ENCODE data around the gene GABRD. TPM values are rescaled to one million over a fixed set of nuclear protein-coding genes. Genes with fewer than 3 reads are reported as not detected.

Gene GABRD
- total and polyA plus RNA-seq, 2 experiments from 2014 or later, result 2.1 to 5.1 TPM

- ATAC-seq (no peak), DNase-seq (ENCODE audit: low spot score) (no peak)
Observed at GRCh38 chr1:2020310-2020655, 1.1 kb downstream of the GABRD start.

GRCh38 chr1:2021550-2021949 lies 2.4 kb downstream of the GABRD start:
- no peak for DNase-seq (ENCODE audit: low spot score)
- no peak overlapping the region for H3K4me3 Mint-ChIP-seq
- Histone ChIP-seq H3K4me1 (ENCODE audit: insufficient read depth) (peaks cover 8% of the 10 kb centered on the region; the same call in 1 of the 2 replicates), H3K4me2 (no peak overlapping the region), H3K27ac (ENCODE audit: low read depth) (no peak overlapping the region), H4K20me1 (replicated peaks; ENCODE audit: insufficient read depth) (no peaks in the 10 kb centered on the region), H3K4me3 (no peak overlapping the region), H3K36me3 (ENCODE audit: insufficient read depth) (no peaks in the 10 kb centered on the region), H3F3A (replicated peaks; ENCODE audit: low read depth) (peaks cover 7% of the 10 kb centered on the region; the same call in 1 of the 2 replicates), H3K27me3 (ENCODE audit: insufficient read depth) (peaks cover 14% of the 10 kb centered on the region), H3K9me2 (ENCODE audit: insufficient read depth) (no peaks in the 10 kb centered on the region), H2AFZ (no peak overlapping the region), H3K79me2 (replicated peaks; ENCODE audit: insufficient read depth) (no peaks in the 10 kb centered on the region)
- H3K4me1 Mint-ChIP-seq, result peaks cover 9% of the 10 kb centered on the region
- H3K27me3 Mint-ChIP-seq (ENCODE audit: insufficient read depth, low read depth, poor library complexity), result peaks cover 39% of the 10 kb centered on the region
- no peaks in the 10 kb centered on the region for H3K36me3 Mint-ChIP-seq (ENCODE audit: low read depth)
- H3K27ac Mint-ChIP-seq, result no peak overlapping the region
- no peaks in the 10 kb centered on the region for H3K9me3 Mint-ChIP-seq
- ATAC-seq, result no peak
- TF ChIP-seq ZNF114 (CRISPR knock-in tag; IDR thresholded peaks at IDR 0.05), result no peak
- no peak for TF ChIP-seq EZH2phosphoT487 (IDR thresholded peaks at IDR 0.05; ENCODE audit: unreplicated experiment)
- TF ChIP-seq STAT1 (IDR thresholded peaks at IDR 0.05; ENCODE audit: unreplicated experiment), result no peak
- no peak for TF ChIP-seq ZNF462 (CRISPR knock-in tag; IDR thresholded peaks at IDR 0.05)
- no peak for TF ChIP-seq EZH2 (IDR thresholded peaks at IDR 0.05; ENCODE audit: low read depth, unreplicated experiment)

More at GRCh38 chr1:2020310-2020655, 1.1 kb downstream of the GABRD start:
- Mint-ChIP-seq H3K36me3 (ENCODE audit: low read depth) (no peaks in the 10 kb centered on the region), H3K27ac (no peak overlapping the region), H3K4me1 (peaks cover 9% of the 10 kb centered on the region), H3K27me3 (ENCODE audit: insufficient read depth, low read depth, poor library complexity) (peaks cover 36% of the 10 kb centered on the region), H3K9me3 (no peaks in the 10 kb centered on the region), H3K4me3 (peak overlapping the region; percentile 43; the same call in 2 of the 3 replicates)
- no peak overlapping the region for H3K27ac ChIP-seq (ENCODE audit: low read depth)
- H3K27me3 ChIP-seq (ENCODE audit: insufficient read depth), result peaks cover 14% of the 10 kb centered on the region
- no peaks in the 10 kb centered on the region for H4K20me1 ChIP-seq (replicated peaks; ENCODE audit: insufficient read depth)
- no peaks in the 10 kb centered on the region for H3K79me2 ChIP-seq (replicated peaks; ENCODE audit: insufficient read depth)
- H3K4me2 ChIP-seq, result no peak overlapping the region
- no peak overlapping the region for H2AFZ ChIP-seq
- peaks cover 8% of the 10 kb centered on the region; the same call in 1 of the 2 replicates for H3K4me1 ChIP-seq (ENCODE audit: insufficient read depth)
- H3K36me3 ChIP-seq (ENCODE audit: insufficient read depth), result no peaks in the 10 kb centered on the region
- no peak for TF ChIP-seq REST (IDR thresholded peaks at IDR 0.05; ENCODE audit: unreplicated experiment)
- no peak for TF ChIP-seq NANOG (IDR thresholded peaks at IDR 0.05; ENCODE audit: borderline replicate concordance)
- no peak for TF ChIP-seq POLR2AphosphoS5 (IDR thresholded peaks at IDR 0.05; ENCODE audit: low read depth)
- no peak for TF ChIP-seq CREB1 (CRISPR knock-in tag; IDR thresholded peaks at IDR 0.05; ENCODE audit: low read depth)
- no peak for TF ChIP-seq ZNF331 (CRISPR knock-in tag; IDR thresholded peaks at IDR 0.05; ENCODE audit: low read depth)
- no peak for TF ChIP-seq EZH2 (IDR thresholded peaks at IDR 0.05; ENCODE audit: low read depth, unreplicated experiment)
- TF ChIP-seq STAT1 (IDR thresholded peaks at IDR 0.05; ENCODE audit: unreplicated experiment), result no peak
- TF ChIP-seq EZH2phosphoT487 (IDR thresholded peaks at IDR 0.05; ENCODE audit: unreplicated experiment), result no peak
- no peak overlapping the region for H3K4me3 ChIP-seq
- peaks cover 7% of the 10 kb centered on the region; the same call in 1 of the 2 replicates for H3F3A ChIP-seq (replicated peaks; ENCODE audit: low read depth)
- no peaks in the 10 kb centered on the region for H3K9me2 ChIP-seq (ENCODE audit: insufficient read depth)
